A549 (cell line): ENCODE data around the gene TCF4. TPM values are rescaled to one million over a fixed set of nuclear protein-coding genes. Genes with fewer than 3 reads are reported as not detected.

ENCODE experiments used
- ATAC-seq, 2 experiments: fragments of 200-7000 bp in 1 of 2; fragments of >200 bp in 1 of 2; cut with Nextera tagmentation in 1 of 2; cut with Tn5 transposase in 1 of 2; 3 replicates each; pipeline versions ENCODE4 v1.8.0 to v1.9.1; 2018 to 2020; ENCODE audit warnings: mild to moderate bottlenecking in 1 of 2, moderate library complexity in 1 of 2
- CTCF ChIA-PET: fragments of 300-600 bp; sonication (Branson Sonifier 250); formaldehyde crosslinking; extraction: SDS; loops from one replicate; lab custom pipeline; 2021; ENCODE audit warnings: antibody characterized with exemption, inconsistent platforms; lab: Yijun Ruan, JAX
- POLR2A ChIA-PET: fragments of 350-600 bp; formaldehyde crosslinking; extraction: SDS; loops from one replicate; lab custom pipeline; 2021; ENCODE audit warnings: antibody characterized with exemption, inconsistent platforms; lab: Yijun Ruan, JAX
- DNase-seq, 2 experiments: peaks; one replicate each; pipeline versions ENCODE4 v3.0.0 to v3.0.0-alpha.2; 2011 to 2016; ENCODE audit warnings: low read depth in 1 of 2, low spot score in 1 of 2
- FAIRE-seq: peaks from 2 replicates; lab custom pipeline; 2011; peaks lifted over from hg19 to GRCh38; lab: Jason Lieb, UNC
- H3K27ac ChIP-seq, 2 experiments: fragments of >200 bp; sonication (Bioruptor Twin); formaldehyde crosslinking; 3 replicates each; pipeline ENCODE4 v1.5.1; 2016 to 2017
- H3K4me1 ChIP-seq: fragments of >200 bp; sonication (Bioruptor Twin); formaldehyde crosslinking; 3 replicates; pipeline ENCODE4 v1.6.1; 2016
- H3K4me2 ChIP-seq: fragments of >200 bp; sonication (Bioruptor Twin); formaldehyde crosslinking; 3 replicates; pipeline ENCODE4 v1.6.1; 2016
- H3K4me3 ChIP-seq: fragments of >200 bp; sonication (Bioruptor Twin); formaldehyde crosslinking; 3 replicates; pipeline ENCODE4 v1.5.1; 2016
- H3K9me3 ChIP-seq: fragments of >200 bp; sonication (Bioruptor Twin); formaldehyde crosslinking; 3 replicates; pipeline ENCODE4 v1.6.1; 2016
- BCL3 ChIP-seq: fragments of >200 bp; sonication (Bioruptor Twin); formaldehyde crosslinking; IDR thresholded peaks from 3 replicates; pipeline ENCODE4 v1.6.1; 2016
- BHLHE40 ChIP-seq: IDR thresholded peaks from 2 replicates; pipeline ENCODE4 v1.6.1; 2012; ENCODE audit warnings: low read depth, low read length, inconsistent platforms
- CBX8 ChIP-seq: fragments of 200-600 bp; sonication (generic); IDR thresholded peaks from 2 replicates; pipeline ENCODE4 v1.6.1; 2016
- CEBPB ChIP-seq, 2 experiments: fragments of >200 bp in 1 of 2; sonication (Bioruptor Twin) in 1 of 2; formaldehyde crosslinking in 1 of 2; IDR thresholded peaks; 2 replicates each; pipeline ENCODE4 v1.6.1; 2012 to 2016
- CTCF ChIP-seq: fragments of >200 bp; sonication (Bioruptor Twin); formaldehyde crosslinking; IDR thresholded peaks from 3 replicates; pipeline ENCODE4 v1.5.1; 2016
- EHMT2 ChIP-seq: fragments of 200-600 bp; sonication (generic); IDR thresholded peaks from 2 replicates; pipeline ENCODE4 v1.6.1; 2016; ENCODE audit warnings: antibody characterized with exemption, low read depth, mild to moderate bottlenecking, moderate library complexity
- ESRRA ChIP-seq: fragments of 150-350 bp; IDR thresholded peaks from 2 replicates; pipeline ENCODE4 v1.6.1; 2014; ENCODE audit warnings: mild to moderate bottlenecking, low read length, borderline replicate concordance
- FOXS1 ChIP-seq: fragments of 250-450 bp; sonication (Bioruptor Pico); IDR thresholded peaks from 2 replicates; pipeline ENCODE4 v1.5.0; 2020; ENCODE audit warnings: mild to moderate bottlenecking, moderate library complexity
- HDAC2 ChIP-seq: fragments of 200-600 bp; sonication (generic); IDR thresholded peaks from 2 replicates; pipeline ENCODE4 v1.6.1; 2016
- HES2 ChIP-seq: fragments of >200 bp; sonication (Bioruptor Twin); formaldehyde crosslinking; IDR thresholded peaks from 2 replicates; pipeline ENCODE4 v1.6.1; 2016
- HOXA7 ChIP-seq: fragments of 250-450 bp; sonication (Bioruptor Pico); IDR thresholded peaks from 2 replicates; pipeline ENCODE4 v1.5.0; 2020; ENCODE audit warnings: mild to moderate bottlenecking, moderate library complexity
- HOXB13 ChIP-seq: fragments of 250-450 bp; sonication (Bioruptor Pico); IDR thresholded peaks from 2 replicates; pipeline ENCODE4 v1.5.0; 2020; ENCODE audit warnings: low read depth, mild to moderate bottlenecking, moderate library complexity
- JUNB ChIP-seq: fragments of >200 bp; sonication (Bioruptor Twin); formaldehyde crosslinking; IDR thresholded peaks from 2 replicates; pipeline ENCODE4 v1.6.1; 2016
- MAX ChIP-seq: IDR thresholded peaks from 2 replicates; pipeline ENCODE4 v1.6.1; 2012
- PHF8 ChIP-seq: fragments of 200-600 bp; sonication (generic); IDR thresholded peaks from 2 replicates; pipeline ENCODE4 v1.6.1; 2016; ENCODE audit warnings: low read depth, mild to moderate bottlenecking, antibody characterized with exemption, moderate library complexity, borderline replicate concordance
- RARB ChIP-seq: fragments of 250-450 bp; sonication (Bioruptor Pico); IDR thresholded peaks from 2 replicates; pipeline ENCODE4 v1.8.0; 2021; ENCODE audit warnings: mild to moderate bottlenecking, moderate library complexity
- REST ChIP-seq: fragments of 200-600 bp; sonication (generic); IDR thresholded peaks from 2 replicates; pipeline ENCODE4 v1.6.1; 2016; ENCODE audit warnings: antibody characterized with exemption, mild to moderate bottlenecking, moderate library complexity
- RNF2 ChIP-seq: fragments of 200-600 bp; sonication (generic); IDR thresholded peaks from 2 replicates; pipeline ENCODE4 v1.6.1; 2016; ENCODE audit warnings: low read depth, mild to moderate bottlenecking, antibody characterized with exemption, moderate library complexity, borderline replicate concordance
- ZC3H11A ChIP-seq: fragments of 450-650 bp; IDR thresholded peaks from 2 replicates; pipeline ENCODE4 v1.6.1; 2014; ENCODE audit warnings: antibody characterized with exemption, mild to moderate bottlenecking
- ZFP36 ChIP-seq: fragments of 450-650 bp; IDR thresholded peaks from 2 replicates; pipeline ENCODE4 v1.6.1; 2014; ENCODE audit warnings: borderline replicate concordance; ENCODE audit not compliant: partially characterized antibody
- WGBS: methylation state at CpG from one replicate; pipeline ENCODE4 v1.1.6; 2017; ENCODE audit errors: missing lambda C conversion rate; 5-methylcytosine and 5-hydroxymethylcytosine counted together
- polyA plus RNA-seq, 4 experiments: library from polyadenylated mRNA; depleted of rRNA in 3 of 4; stranded (reverse); fragments of >200 nt; fragmentation: RNase III in 1 of 4; extraction: RNeasy Plus Mini Kit Qiagen cat#74134 plus additional on column Dnase treatment in 1 of 4; gene quantifications; 2 replicates in 3 of 4; 3 replicates in 1 of 4; pipeline ENCODE4 v1.2.3, GENCODE V29; 2011 to 2017

TCF4 gene
- polyA plus RNA-seq, 2 of the 4 experiments (the other 2 are of a cell fraction), result 3.0 to 4.0 TPM

GRCh38 chr18:55284614-55285013, 303.4 kb downstream of the TCF4 start:
- Histone ChIP-seq H3K4me1 (no peaks in the 10 kb centered on the region), H3K9me3 (no peaks in the 10 kb centered on the region), H3K4me2 (no peak overlapping the region), H3K4me3 (no peak overlapping the region), H3K27ac (no peak overlapping the region)
- DNase-seq (no peak), ATAC-seq (no peak), FAIRE-seq (no peak)
- CTCF ChIA-PET, result no interaction called here
- WGBS, result 63% methylated on average over 2 of the region's 2 CpGs
- POLR2A ChIA-PET, result no interaction called here
- TF ChIP-seq BHLHE40 (no peak), CBX8 (no peak), ESRRA (no peak), HOXA7 (CRISPR knock-in tag) (no peak), BCL3 (no peak), HOXB13 (CRISPR knock-in tag) (no peak), EHMT2 (no peak), MAX (no peak), CTCF (no peak), PHF8 (no peak), ZFP36 (no peak), ZC3H11A (no peak)

GRCh38 chr18:55283309-55283708, 304.7 kb downstream of the TCF4 start:
- FAIRE-seq, result no peak
- H3K4me2 ChIP-seq, result no peak overlapping the region
- no peaks in the 10 kb centered on the region for H3K9me3 ChIP-seq
- 82% methylated on average over 3 of the region's 3 CpGs for WGBS
- no peak overlapping the region for H3K4me3 ChIP-seq
- H3K27ac ChIP-seq, result no peak overlapping the region
- no peaks in the 10 kb centered on the region for H3K4me1 ChIP-seq
- TF ChIP-seq CEBPB (IDR thresholded peaks at IDR 0.05) (no peak), HDAC2 (no peak), FOXS1 (CRISPR knock-in tag) (no peak), RARB (CRISPR knock-in tag) (no peak), RNF2 (no peak), JUNB (no peak), REST (no peak), HOXB13 (CRISPR knock-in tag) (no peak), HES2 (no peak)
- TF ChIP-seq, all 56 proteins: peak for 0
- ChIA-PET POLR2A (no interaction called here), CTCF (interaction anchor here (1.5 kb wide), 1 partner anchor 8 kb away, joined by 7 read pairs; no protein-coding TSS in a partner anchor)
- ATAC-seq (no peak), DNase-seq (no peak)
